HG02798 (cell line): ENCODE measurements around the gene TBATA.
"Not testable (repeated sequence)": the region's sequence is repeated elsewhere in the genome, so short reads cannot be mapped to it uniquely, and the experiment has no call there.

Experiments
- ATAC-seq: cut with Tn5 transposase; IDR thresholded peaks from one replicate; pipeline ENCODE4 v1.9.1; 2021; ENCODE audit warnings: mild to moderate bottlenecking; ENCODE audit not compliant: unreplicated experiment, poor library complexity

Gene TBATA

GRCh38 chr10:70780370-70780760, 4.8 kb downstream of the TBATA start:
- no peak for ATAC-seq

- ATAC-seq, result no peak
These were observed 5.4 kb downstream of the TBATA start for GRCh38 chr10:70779511-70780369.

GRCh38 chr10:70779088-70779487, 6.1 kb downstream of the TBATA start:
- no peak for ATAC-seq

GRCh38 chr10:70778267-70778924, 6.8 kb downstream of the TBATA start:
- no peak for ATAC-seq

- no peak for ATAC-seq
These were observed 7.9 kb downstream of the TBATA start for GRCh38 chr10:70777063-70777875.

- no peak for ATAC-seq
These were observed 8.6 kb downstream of the TBATA start for GRCh38 chr10:70776455-70777005.

GRCh38 chr10:70775679-70776454, 9.3 kb downstream of the TBATA start:
- no peak for ATAC-seq

- no peak for ATAC-seq
These were observed 10.1 kb downstream of the TBATA start for GRCh38 chr10:70774810-70775678.

- ATAC-seq, result no peak
These were observed 11.0 kb downstream of the TBATA start for GRCh38 chr10:70773965-70774809.

GRCh38 chr10:70773461-70773860, 11.7 kb downstream of the TBATA start:
- ATAC-seq, result no peak

- ATAC-seq, result no peak
These were observed 12.6 kb downstream of the TBATA start for GRCh38 chr10:70772627-70773026.

GRCh38 chr10:70771311-70772194, 13.6 kb downstream of the TBATA start:
- ATAC-seq, result no peak

- not testable (repeated sequence) for ATAC-seq
These were observed 14.7 kb downstream of the TBATA start for GRCh38 chr10:70770516-70770915.

GRCh38 chr10:70770001-70770400, 15.2 kb downstream of the TBATA start:
- no peak for ATAC-seq

GRCh38 chr10:70769121-70769520, 16.1 kb downstream of the TBATA start:
- ATAC-seq, result no peak

GRCh38 chr10:70768026-70768685, 17.0 kb downstream of the TBATA start:
- not testable (repeated sequence) for ATAC-seq
